Inferior parietal cortex (tissue), 1 donor: ENCODE measurements around the gene TMEM44.
"Not testable (repeated sequence)": the region's sequence is repeated elsewhere in the genome, so short reads cannot be mapped to it uniquely, and the experiment has no call there.

ENCODE experiments used
- DNase-seq: peaks from one replicate; pipeline ENCODE4 v3.0.0-alpha.2; 2016; ENCODE audit errors: extremely low spot score

The TMEM44 gene

GRCh38 chr3:194640829-194641228, 7.6 kb upstream of the TMEM44 start:
- DNase-seq, result no peak

GRCh38 chr3:194638991-194639605, 5.9 kb upstream of the TMEM44 start:
- DNase-seq, result no peak

- no peak for DNase-seq
These were observed 4.6 kb upstream of the TMEM44 start for GRCh38 chr3:194637541-194638400.

GRCh38 chr3:194637066-194637465, 3.8 kb upstream of the TMEM44 start:
- no peak for DNase-seq

GRCh38 chr3:194632809-194633348, 340 bp downstream of the TMEM44 start:
- DNase-seq, result no peak

GRCh38 chr3:194632226-194632808, 902 bp downstream of the TMEM44 start:
- no peak for DNase-seq

- DNase-seq, result no peak
These were observed 1.5 kb downstream of the TMEM44 start for GRCh38 chr3:194631696-194632095.

- DNase-seq, result not testable (repeated sequence)
These were observed 2.5 kb downstream of the TMEM44 start for GRCh38 chr3:194630681-194631080.

GRCh38 chr3:194624956-194625355, 8.3 kb downstream of the TMEM44 start:
- no peak for DNase-seq

- DNase-seq, result no peak
These were observed 9.5 kb downstream of the TMEM44 start for GRCh38 chr3:194623449-194624290.

GRCh38 chr3:194622621-194623340, 10.4 kb downstream of the TMEM44 start:
- DNase-seq, result no peak

- no peak for DNase-seq
These were observed 11.3 kb downstream of the TMEM44 start for GRCh38 chr3:194621947-194622346.

GRCh38 chr3:194620196-194620595, 13.0 kb downstream of the TMEM44 start:
- DNase-seq, result no peak

- DNase-seq, result no peak
These were observed 13.5 kb downstream of the TMEM44 start for GRCh38 chr3:194619741-194620140.

GRCh38 chr3:194618858-194619608, 14.2 kb downstream of the TMEM44 start:
- DNase-seq, result no peak

GRCh38 chr3:194617827-194618226, 15.4 kb downstream of the TMEM44 start:
- no peak for DNase-seq

GRCh38 chr3:194617143-194617671, 16.0 kb downstream of the TMEM44 start:
- DNase-seq, result no peak

- DNase-seq, result no peak
These were observed 18.0 kb downstream of the TMEM44 start for GRCh38 chr3:194615226-194615625.

- DNase-seq, result no peak
These were observed 21.0 kb downstream of the TMEM44 start for GRCh38 chr3:194612221-194612620.

GRCh38 chr3:194610689-194611088, 22.5 kb downstream of the TMEM44 start:
- no peak for DNase-seq
